ENCODE data around the gene FCGR3A. TPM values are rescaled to one million over a fixed set of nuclear protein-coding genes. Genes with fewer than 3 reads are reported as not detected.
"Not testable (repeated sequence)": the region's sequence is repeated elsewhere in the genome, so short reads cannot be mapped to it uniquely, and the experiment has no call there.

FCGR3A gene
- total and polyA plus RNA-seq, 2 of the 8 experiments (the other 6 are each of a cell fraction or from before 2014, with no cell fraction given), result not detected

DNA sequence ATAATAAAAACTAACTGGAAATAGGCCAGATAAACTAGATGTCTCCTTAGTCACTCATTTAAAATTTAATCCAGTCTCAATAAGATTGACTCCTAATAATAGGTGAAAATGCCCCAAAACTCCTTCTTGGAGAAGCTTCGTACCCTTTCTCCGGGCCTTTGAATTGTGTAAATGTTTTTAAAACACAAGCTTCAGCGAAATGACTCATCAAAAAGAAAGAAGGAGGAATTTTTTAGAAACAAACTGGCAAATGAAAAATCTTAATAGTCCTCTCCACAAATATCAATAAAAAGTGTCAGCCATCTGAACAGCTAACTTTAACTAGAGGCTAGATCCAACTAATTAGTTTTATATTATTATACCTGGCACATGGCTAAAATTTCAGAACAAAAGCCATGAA, 47.5 kb upstream of the FCGR3A start:
- H3K9me3 ChIP-seq (ENCODE audit: insufficient read depth in 2 of 2, low read depth in 1 of 2, low read length in 1 of 2); H3K4me3 ChIP-seq (ENCODE audit: extremely low read depth in 1 of 4, insufficient read depth in 2 of 4, low read depth in 3 of 4, low read length in 4 of 4); POLR2A ChIA-PET (ENCODE audit: partially characterized antibody); H3K27ac ChIP-seq (ENCODE audit: low read depth, low read length); H3K4me1 ChIP-seq (replicated peaks in 1 of 4; ENCODE audit: control insufficient read depth in 3 of 4, insufficient read depth in 4 of 4, low read length in 3 of 4); H2BK12ac ChIP-seq (ENCODE audit: low read depth, low read length); H3K18ac ChIP-seq (ENCODE audit: extremely low read depth, low read length); H2AK5ac ChIP-seq (ENCODE audit: low read depth, low read length); H2AFZ ChIP-seq (ENCODE audit: low read length); H3K79me1 ChIP-seq (ENCODE audit: low read depth, low read length); H3K27me3 ChIP-seq (replicated peaks in 1 of 4; ENCODE audit: control insufficient read depth in 3 of 4, extremely low read depth in 1 of 4, insufficient read depth in 3 of 4, low read length in 3 of 4); H3K14ac ChIP-seq (ENCODE audit: insufficient read length); H3K4ac ChIP-seq (replicated peaks; ENCODE audit: insufficient read length, low read depth, low read length); H2BK120ac ChIP-seq (replicated peaks; ENCODE audit: low read depth, low read length); H2BK5ac ChIP-seq (ENCODE audit: low read depth, low read length); H3K9ac ChIP-seq (replicated peaks in 1 of 4; ENCODE audit: extremely low read depth in 1 of 4, low read depth in 3 of 4, low read length in 3 of 4); H3K23me2 ChIP-seq (ENCODE audit: low read depth, low read length); H4K5ac ChIP-seq (ENCODE audit: insufficient read length, low read depth, low read length); CTCF ChIA-PET (ENCODE audit: partially characterized antibody); H2BK15ac ChIP-seq (ENCODE audit: low read length); H3K56ac ChIP-seq (replicated peaks; ENCODE audit: insufficient read length, low read depth, low read length); H3K23ac ChIP-seq (ENCODE audit: insufficient read length); H2BK20ac ChIP-seq (ENCODE audit: low read length); FAIRE-seq; H3K79me2 ChIP-seq (ENCODE audit: control insufficient read depth in 1 of 2, insufficient read depth in 2 of 2, low read length in 2 of 2); H3K36me3 ChIP-seq (ENCODE audit: control insufficient read depth in 2 of 4, insufficient read depth in 4 of 4, low read length in 3 of 4); H4K91ac ChIP-seq (replicated peaks; ENCODE audit: insufficient read length, low read length); H4K20me1 ChIP-seq (replicated peaks in 1 of 2; ENCODE audit: control insufficient read depth in 1 of 2, insufficient read depth in 2 of 2, low read length in 2 of 2); H3K4me2 ChIP-seq (ENCODE audit: insufficient read depth in 1 of 2, low read depth in 2 of 2, low read length in 2 of 2); DNase-seq (ENCODE audit: low read depth in 1 of 2, low spot score in 2 of 2); H4K8ac ChIP-seq (ENCODE audit: extremely low read depth, insufficient read depth, low read length): not testable (repeated sequence)
- WGBS, 2 experiments (ENCODE audit: extremely low coverage in 1 of 2, insufficient coverage in 1 of 2, insufficient read length in 1 of 2, insufficient replicate concordance in 2 of 2, low coverage in 1 of 2, low lambda C conversion rate in 2 of 2, missing lambda C conversion rate in 1 of 2), result 68% methylated on average over 3 of the region's 3 CpGs; no CpG with 5 or more reads in 1 of the 2 experiments

DNA sequence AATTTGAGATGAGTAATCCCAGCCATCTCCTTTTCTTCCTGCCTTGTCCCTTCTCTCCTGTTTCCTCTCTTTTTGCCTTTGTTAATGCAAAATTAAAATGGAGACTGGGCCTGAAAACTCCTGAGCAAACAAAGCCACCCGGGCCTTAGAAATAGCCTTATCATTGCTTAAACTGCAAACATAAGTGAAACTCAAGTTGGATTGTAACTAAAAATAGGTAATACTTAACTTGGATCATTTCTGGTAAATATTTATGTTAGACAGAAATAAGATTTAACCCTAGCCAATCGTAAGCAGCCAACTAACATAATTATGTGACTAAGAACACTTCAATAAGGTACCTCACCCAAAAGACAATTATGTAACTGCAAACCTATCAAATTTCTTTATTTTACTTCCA, 46.0 kb upstream of the FCGR3A start:
- DNase-seq (ENCODE audit: low read depth in 1 of 2, low spot score in 2 of 2); H4K20me1 ChIP-seq (replicated peaks in 1 of 2; ENCODE audit: control insufficient read depth in 1 of 2, insufficient read depth in 2 of 2, low read length in 2 of 2); H3K56ac ChIP-seq (replicated peaks; ENCODE audit: insufficient read length, low read depth, low read length); H3K23me2 ChIP-seq (ENCODE audit: low read depth, low read length); H2BK12ac ChIP-seq (ENCODE audit: low read depth, low read length); H3K27me3 ChIP-seq (replicated peaks in 1 of 4; ENCODE audit: control insufficient read depth in 3 of 4, extremely low read depth in 1 of 4, insufficient read depth in 3 of 4, low read length in 3 of 4); H3K4me1 ChIP-seq (replicated peaks in 1 of 4; ENCODE audit: control insufficient read depth in 3 of 4, insufficient read depth in 4 of 4, low read length in 3 of 4); H4K8ac ChIP-seq (ENCODE audit: extremely low read depth, insufficient read depth, low read length); H2BK15ac ChIP-seq (ENCODE audit: low read length); H4K5ac ChIP-seq (ENCODE audit: insufficient read length, low read depth, low read length); H3K36me3 ChIP-seq (ENCODE audit: control insufficient read depth in 2 of 4, insufficient read depth in 4 of 4, low read length in 3 of 4); H3K14ac ChIP-seq (ENCODE audit: insufficient read length); H2AFZ ChIP-seq (ENCODE audit: low read length); H3K27ac ChIP-seq (ENCODE audit: low read depth, low read length); H3K4me3 ChIP-seq (ENCODE audit: extremely low read depth in 1 of 4, insufficient read depth in 2 of 4, low read depth in 3 of 4, low read length in 4 of 4); H2BK5ac ChIP-seq (ENCODE audit: low read depth, low read length); H3K4me2 ChIP-seq (ENCODE audit: insufficient read depth in 1 of 2, low read depth in 2 of 2, low read length in 2 of 2); H3K9me3 ChIP-seq (ENCODE audit: insufficient read depth in 2 of 2, low read depth in 1 of 2, low read length in 1 of 2); H3K23ac ChIP-seq (ENCODE audit: insufficient read length); H3K18ac ChIP-seq (ENCODE audit: extremely low read depth, low read length); H3K4ac ChIP-seq (replicated peaks; ENCODE audit: insufficient read length, low read depth, low read length); H2BK20ac ChIP-seq (ENCODE audit: low read length); FAIRE-seq; H3K9ac ChIP-seq (replicated peaks in 1 of 4; ENCODE audit: extremely low read depth in 1 of 4, low read depth in 3 of 4, low read length in 3 of 4); H4K91ac ChIP-seq (replicated peaks; ENCODE audit: insufficient read length, low read length); CTCF ChIA-PET (ENCODE audit: partially characterized antibody); H2AK5ac ChIP-seq (ENCODE audit: low read depth, low read length); H2BK120ac ChIP-seq (replicated peaks; ENCODE audit: low read depth, low read length); POLR2A ChIA-PET (ENCODE audit: partially characterized antibody); H3K79me2 ChIP-seq (ENCODE audit: control insufficient read depth in 1 of 2, insufficient read depth in 2 of 2, low read length in 2 of 2); H3K79me1 ChIP-seq (ENCODE audit: low read depth, low read length): not testable (repeated sequence)
- WGBS, 2 experiments (ENCODE audit: extremely low coverage in 1 of 2, insufficient coverage in 1 of 2, insufficient read length in 1 of 2, insufficient replicate concordance in 2 of 2, low coverage in 1 of 2, low lambda C conversion rate in 2 of 2, missing lambda C conversion rate in 1 of 2), result 90% methylated on average over 1 of the region's 2 CpGs; no CpG with 5 or more reads in 1 of the 2 experiments

Measured in H1 (cell line).